HG03571 (cell line): ENCODE measurements around the gene ALG14.
"Not testable (repeated sequence)": the region's sequence is repeated elsewhere in the genome, so short reads cannot be mapped to it uniquely, and the experiment has no call there.

ENCODE experiments used
- ATAC-seq: cut with Tn5 transposase; IDR thresholded peaks from one replicate; pipeline ENCODE4 v1.9.1; 2021; ENCODE audit not compliant: unreplicated experiment

ALG14 gene

GRCh38 chr1:94961582-94961981, 111.2 kb downstream of the ALG14 start:
- ATAC-seq, result no peak

DNA sequence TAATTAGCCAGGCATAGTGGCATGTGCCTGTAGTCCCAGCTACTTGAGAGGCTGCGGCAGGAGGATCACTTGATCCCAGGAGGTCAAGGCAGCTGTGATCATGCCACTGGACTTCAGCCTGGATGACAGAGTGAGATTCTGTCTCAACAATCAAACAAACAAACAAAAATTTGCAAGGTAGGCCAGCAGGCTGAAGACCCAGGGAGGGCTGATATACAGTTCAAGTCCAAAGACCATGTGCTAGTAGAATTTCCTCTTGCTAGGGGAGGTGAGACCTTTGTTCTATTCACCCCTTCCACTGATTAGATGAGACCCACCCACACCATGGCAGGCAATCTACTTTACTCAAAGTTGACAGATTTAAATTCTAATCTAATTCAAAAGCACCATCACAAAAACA, 114.7 kb downstream of the ALG14 start:
- no peak for ATAC-seq

GRCh38 chr1:94955767-94956632, 116.8 kb downstream of the ALG14 start:
- ATAC-seq, result no peak

GRCh38 chr1:94954263-94955220, 118.2 kb downstream of the ALG14 start:
- no peak for ATAC-seq

GRCh38 chr1:94953746-94954145, 119.0 kb downstream of the ALG14 start:
- no peak for ATAC-seq

GRCh38 chr1:94953107-94953506, 119.6 kb downstream of the ALG14 start:
- no peak for ATAC-seq

DNA sequence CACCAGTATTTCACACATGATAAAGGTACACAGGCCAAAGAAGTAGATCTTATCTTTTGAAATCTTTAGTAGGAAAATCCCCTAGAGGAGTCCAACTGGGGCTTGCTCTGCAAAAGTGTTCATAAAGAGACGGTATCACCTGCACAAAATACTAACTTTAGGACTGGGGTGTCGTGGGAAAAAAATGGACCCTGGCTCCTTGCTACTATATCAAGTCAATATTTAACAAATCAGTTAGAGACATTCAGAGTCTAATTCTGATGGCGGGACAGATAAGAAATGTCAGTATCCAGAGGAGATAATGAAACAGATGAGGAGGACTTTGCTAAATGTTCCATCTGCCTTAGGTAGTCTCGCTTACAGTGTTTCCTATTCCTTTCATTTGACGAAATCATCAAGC, 120.2 kb downstream of the ALG14 start:
- ATAC-seq, result no peak

DNA sequence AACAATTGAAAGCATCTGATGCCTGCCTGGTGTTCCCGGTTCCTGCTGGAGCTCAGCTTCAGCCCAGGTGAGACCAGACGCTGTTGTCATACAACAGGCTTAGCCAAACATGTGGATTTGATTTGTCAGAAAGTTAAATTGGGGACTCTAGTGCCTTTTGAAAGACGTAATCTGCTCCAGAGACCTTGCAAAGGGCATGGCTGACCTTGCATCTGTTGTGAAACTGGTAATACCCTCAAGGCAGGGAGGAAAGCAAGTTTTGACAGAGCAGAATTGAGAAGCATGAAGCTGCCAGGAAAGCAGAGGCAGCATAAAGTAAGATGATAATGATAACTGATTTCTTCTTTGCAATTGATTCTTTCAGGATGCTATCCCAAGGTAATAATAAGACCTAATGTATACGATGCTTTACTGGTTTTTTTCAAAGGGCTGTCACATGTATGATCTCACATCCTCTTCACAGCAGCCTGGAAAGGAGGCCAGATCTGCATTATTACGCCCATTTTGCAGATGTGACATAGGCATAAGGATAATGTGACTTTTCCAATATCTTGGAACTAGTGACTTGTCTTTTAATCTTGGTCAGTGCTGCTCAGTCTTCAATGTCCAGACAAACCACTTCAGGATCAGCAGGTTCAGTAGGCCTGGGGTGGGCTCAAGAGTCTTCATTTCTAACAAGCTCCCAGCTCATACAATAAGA, 121.1 kb downstream of the ALG14 start:
- no peak for ATAC-seq

DNA sequence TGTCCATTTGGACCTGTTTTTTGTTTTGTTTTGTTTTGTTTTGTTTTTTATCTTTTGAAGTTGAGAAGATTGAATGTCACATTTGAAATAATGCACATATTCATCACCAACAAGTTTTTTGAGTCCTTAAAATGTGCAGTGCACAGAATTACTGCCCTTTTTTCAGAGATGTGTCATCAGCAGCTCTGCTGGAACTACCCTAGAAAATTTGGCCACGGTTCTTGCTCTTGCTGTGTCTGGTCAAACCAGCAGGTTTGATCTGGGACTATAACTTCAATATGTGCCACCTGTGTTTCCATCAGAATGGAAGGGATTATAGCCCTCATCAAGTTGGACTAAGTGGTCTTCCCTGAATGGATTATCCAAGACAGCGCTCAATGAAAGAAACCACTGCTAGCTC, 121.7 kb downstream of the ALG14 start:
- ATAC-seq, result no peak

DNA sequence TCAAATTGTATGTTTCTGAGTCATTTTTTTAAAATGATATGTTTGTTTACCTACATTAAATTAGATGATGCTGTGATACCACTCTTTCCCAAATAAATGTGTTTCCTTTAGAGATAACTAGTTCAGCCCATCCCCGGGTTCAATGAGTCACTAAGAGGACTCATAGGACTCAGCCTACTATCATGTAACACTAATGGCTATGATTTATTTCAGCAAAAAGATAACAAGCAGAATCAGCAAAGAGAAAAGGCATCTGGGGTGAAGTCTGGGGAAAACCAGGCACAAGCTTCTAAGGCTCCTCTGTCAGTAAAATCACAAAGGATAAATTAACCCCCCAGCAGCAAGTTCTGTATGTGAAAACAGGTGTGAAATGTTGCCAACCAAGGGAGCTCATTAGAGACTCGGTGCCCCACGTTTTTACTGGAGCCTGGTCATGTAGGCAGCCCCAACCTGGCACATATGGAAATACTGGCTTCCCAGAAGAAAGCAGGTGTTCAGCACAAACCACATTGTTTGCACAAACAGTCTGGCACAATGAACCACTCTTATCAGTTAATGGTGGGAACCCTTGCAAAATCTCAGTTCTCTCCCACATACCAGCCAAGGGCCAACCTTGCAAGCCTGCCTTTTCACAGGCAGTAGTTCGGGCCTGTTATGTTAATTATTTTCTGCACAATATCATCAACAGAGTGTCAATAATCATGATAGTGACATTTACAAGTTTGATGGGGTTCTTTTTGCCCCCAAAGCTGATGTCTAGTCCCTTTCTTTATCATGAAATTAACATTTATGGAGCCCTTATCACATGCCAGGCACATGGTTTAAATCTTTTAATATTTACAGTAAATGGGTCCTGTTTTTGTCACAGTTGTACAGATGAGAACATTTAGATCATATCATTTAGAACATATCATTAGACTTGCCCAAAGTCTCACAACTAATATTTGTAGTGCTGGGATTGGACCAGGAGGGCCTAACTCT, 122.8 kb downstream of the ALG14 start:
- ATAC-seq, result no peak

DNA sequence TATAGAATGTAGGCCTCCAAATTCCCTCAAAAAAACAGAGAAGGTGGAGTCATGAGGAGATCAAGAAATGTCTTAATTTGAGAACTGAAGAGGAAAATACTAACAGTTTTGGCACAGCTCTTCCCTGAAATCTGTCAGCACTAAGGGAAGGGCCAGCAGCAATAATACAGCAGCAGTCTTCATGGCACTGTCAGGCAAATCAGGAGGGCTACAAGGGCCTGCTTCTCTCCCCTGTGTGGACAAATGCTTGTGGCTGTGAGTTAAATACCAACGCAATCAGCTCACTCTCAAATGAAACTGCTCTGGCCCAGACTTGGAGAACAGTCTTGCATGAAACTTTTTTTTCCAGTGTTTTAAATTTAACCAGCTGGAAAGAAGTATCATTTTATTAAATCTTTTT, 125.3 kb downstream of the ALG14 start:
- no peak for ATAC-seq

DNA sequence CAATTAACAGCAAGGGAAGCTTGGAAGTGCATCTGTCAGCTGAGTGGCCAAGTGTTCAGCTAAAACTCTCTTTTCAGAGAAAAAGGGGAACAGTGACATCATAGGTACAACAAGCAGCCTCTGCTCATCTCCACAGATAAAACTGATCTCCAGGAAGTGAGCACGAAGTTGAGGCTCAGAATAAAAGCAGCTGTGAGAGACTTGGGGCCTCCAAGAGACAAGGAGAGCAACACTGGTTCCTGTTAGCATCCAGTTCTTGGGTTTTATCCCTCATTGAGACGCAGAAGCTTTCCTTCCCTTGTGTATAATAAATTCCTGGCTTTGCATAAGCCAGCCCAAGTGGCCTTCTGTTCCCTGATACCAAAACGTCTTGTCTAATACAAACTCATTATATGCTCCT, 125.9 kb downstream of the ALG14 start:
- ATAC-seq, result no peak

DNA sequence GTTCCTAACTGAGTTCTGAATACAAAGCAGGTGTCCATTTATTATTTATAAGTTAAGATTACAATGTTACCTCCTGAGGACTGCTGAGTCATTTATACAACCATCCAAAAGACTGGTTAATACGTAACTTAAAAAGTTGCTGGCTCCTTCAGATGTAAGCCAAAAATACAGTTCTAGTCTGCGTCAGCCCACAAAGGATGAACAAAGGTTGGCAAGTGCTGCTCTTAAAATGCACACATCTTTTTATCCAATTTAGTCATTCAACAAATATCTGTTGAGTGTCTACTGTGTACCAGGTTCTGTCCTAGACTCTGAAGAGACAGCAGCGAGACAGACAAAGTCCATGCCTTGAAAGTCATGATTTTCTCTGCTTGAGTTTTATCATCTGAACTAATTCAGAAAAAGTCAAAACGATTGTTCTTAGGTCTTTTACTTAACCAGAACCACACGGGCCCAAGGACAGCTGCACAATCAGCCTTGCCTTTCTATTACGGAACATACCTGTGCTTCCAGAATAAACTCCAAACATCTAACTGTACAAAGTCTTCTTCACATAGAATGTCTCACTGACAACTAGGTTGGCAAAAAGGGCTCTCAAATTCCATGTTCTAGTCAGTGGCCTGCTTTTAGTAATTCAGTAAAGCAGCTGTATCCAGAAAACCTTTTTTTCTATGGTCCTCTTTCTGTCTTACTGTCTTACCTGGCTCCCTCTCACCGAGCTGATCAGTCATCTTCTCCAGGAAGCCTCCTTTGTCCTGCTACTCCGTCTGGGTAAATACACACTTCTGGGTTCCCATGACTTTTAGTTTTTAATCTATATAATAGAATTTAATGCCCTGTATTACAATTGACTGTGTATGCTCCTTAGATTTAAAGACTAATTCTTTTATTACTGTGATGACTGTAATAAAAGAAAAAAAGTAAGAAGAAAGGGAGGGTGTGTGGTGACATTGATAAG, 130.3 kb downstream of the ALG14 start:
- ATAC-seq, result no peak

- not testable (repeated sequence) for ATAC-seq
Measured at GRCh38 chr1:94941480-94941879, 131.3 kb downstream of the ALG14 start.

DNA sequence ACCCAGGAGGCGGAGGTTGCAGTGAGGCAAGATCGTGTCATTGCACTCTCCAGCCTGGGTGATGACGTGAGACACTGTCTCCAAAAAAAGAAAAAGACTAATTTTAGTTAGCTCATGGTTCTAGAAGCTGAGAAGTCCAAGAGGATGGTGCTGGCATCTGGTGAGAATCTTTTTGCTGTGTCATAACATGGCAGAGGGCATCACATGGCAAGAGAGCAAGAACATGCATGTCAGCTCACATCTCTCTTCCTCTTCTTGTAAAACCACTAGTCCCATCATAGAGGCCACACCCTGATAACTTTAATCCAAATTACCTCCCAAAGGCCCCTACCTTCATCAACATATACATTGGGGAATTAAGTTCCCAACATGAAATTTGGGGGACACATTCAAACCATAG, 132.0 kb downstream of the ALG14 start:
- ATAC-seq, result no peak

GRCh38 chr1:94937820-94938219, 134.9 kb downstream of the ALG14 start:
- ATAC-seq, result no peak

DNA sequence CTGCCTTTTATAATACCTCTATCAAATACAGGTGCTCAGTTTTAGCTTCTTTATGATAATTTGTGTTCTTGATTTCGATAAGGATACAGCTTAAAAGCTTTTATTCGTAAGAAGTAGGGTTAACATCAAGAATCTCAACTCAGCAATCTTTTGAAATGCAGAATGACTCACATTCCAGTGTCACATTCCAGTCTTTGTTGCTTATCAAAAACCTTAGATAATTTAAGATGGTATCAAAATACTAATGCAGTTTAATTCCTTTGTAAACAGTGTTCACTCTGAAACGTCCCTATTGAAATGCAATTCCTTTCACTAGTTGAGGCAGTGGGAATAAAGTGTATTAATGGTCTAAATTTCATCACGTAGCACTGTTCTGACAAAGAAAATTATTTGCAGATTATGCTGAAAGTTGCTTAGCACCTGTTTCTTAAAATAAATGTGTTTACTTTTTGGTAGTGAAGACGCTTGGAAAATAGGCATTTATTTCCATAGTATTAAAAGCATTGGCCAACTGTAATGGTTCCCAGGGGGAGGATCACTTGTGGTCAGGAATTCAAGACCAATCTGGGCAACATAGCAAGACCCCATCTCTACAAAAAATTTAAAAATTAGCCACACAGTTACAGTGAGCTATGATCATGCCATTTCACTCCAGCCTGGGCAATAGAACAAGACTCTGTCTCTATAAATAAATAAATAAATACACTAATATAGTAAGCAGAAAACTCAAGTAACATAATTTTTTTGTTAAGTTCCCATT, 135.7 kb downstream of the ALG14 start:
- ATAC-seq, result no peak

DNA sequence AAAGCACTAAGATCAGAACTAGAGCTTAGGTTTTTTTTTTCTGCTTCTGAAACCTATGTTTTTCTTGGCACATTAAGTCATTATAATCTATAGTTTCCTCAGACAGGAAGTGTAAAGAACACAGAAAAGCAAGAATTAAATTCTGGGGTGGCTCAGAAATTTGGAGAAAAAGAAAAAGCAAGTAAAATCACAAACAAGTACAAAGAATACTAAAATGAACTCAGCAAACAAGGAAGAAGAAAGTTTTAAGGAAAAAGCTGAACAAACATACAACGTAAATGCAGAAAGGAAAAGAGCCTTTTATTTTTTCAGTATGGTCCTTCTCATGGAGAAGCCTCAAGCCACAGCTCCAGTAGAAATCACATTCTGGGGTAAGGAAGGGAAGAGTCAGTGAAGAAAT, 137.3 kb downstream of the ALG14 start:
- ATAC-seq, result no peak
